G401 (cell line): ENCODE results near the gene MROH2A. TPM values are rescaled to one million over a fixed set of nuclear protein-coding genes. Genes with fewer than 3 reads are reported as not detected.
"Not testable (repeated sequence)": the region's sequence is repeated elsewhere in the genome, so short reads cannot be mapped to it uniquely, and the experiment has no call there.

Source experiments
- DNase-seq: peaks from one replicate; pipeline ENCODE4 v3.0.0-alpha.2; 2015; ENCODE audit warnings: low spot score
- in situ Hi-C: cut with HindIII; loops from 2 replicates; pipeline ENCODE4 v1.10.0; 2016; ENCODE audit warnings: low sequenced_read_pairs, mixed read lengths
- total RNA-seq: library from RNA; depleted of rRNA; stranded (reverse); fragments of >200 nt; shearing (Covaris generic); gene quantifications from 2 replicates; pipeline ENCODE4 v1.2.3, GENCODE V29; 2014; rRNA removed

MROH2A gene
- total RNA-seq, 1 experiment from 2014 or later = not detected

DNA sequence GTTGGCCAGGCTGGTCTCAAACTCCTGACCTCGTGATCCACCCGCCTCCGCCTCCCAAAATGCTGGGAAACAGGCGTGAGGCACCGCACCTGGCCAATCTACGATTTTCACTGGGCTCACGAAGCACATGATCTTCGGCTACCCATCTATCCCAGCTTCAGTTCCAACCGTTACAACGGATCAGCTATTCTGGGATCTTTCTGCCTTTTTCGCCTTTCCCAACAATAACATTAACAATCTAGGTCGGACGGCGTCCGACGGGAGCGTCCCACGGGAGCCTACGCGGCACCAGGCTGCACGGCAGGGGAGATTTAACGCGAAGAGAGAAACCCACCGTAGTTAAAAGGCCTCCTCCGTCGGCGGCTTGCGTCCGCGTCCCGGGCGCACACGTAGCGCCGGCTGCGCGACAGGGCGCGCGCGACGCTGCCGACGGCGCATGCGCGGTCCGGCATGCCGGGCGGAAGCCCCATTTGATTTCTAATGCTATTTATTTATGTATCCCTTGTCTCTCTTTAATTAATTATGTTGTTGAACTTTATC, 89.9 kb downstream of the MROH2A start, which contains the start of gene MSL3B:
TSS of gene MSL3B (minus strand) at position 394 of the 540 bp plus-strand sequence.
- in situ Hi-C loops = no loop called here

GRCh38 chr2:233871432-233871831, 93.3 kb downstream of the MROH2A start:
- in situ Hi-C loops = no loop called here
- no peak for DNase-seq

More for the DNA sequence above, 89.9 kb downstream of the MROH2A start, which contains the start of gene MSL3B:
- no peak for DNase-seq

DNA sequence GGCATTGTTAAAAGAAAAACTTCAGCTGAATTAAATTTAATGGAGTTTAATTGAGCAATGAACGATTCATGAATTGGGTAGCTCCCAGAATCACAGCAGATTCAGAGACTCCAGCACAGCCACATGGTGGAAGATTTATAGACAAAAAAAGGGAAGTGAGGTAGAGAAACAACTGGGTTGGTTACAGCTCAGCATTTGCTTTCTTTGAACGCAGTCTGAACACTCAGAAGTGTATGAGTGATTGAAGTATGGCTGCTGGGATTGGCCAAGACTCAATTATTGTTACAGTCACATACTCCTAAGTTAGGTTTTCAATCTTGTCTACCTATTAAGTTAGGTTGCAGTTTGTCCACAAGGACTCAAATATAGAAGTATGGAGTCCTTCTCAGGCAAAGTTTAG, 94.0 kb downstream of the MROH2A start:
- DNase-seq, in situ Hi-C loops: not testable (repeated sequence)

DNA sequence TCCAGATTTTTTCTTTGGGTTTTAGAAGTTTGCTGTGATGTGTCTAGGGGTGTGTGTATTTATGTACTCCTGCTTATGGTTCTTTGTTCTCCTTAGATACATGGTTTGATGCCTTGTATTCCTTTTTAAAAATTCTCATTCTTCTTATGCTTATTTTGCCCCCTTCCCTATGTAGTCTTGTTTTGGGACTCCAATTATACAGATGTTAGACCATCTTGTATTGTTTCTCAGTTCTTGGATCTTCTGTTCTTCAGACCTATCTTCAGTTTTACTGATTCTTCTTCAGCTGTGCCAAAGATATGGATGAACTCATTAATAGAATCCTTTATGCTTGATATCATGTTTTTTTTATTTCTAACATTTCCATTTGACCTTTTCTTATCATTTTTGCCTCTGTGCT, 104.2 kb downstream of the MROH2A start:
- in situ Hi-C loops = no loop called here

More for the DNA sequence above, 104.2 kb downstream of the MROH2A start:
- no peak for DNase-seq

Other genes starting within 250 kb of the MROH2A start
- 21.7 and 23.8 TPM in 2 replicates for gene USP40, start 211.5 kb upstream of the MROH2A start, total RNA-seq
- not detected in 2 replicates for gene UGT1A8, start 160.7 kb upstream of the MROH2A start, total RNA-seq
- gene UGT1A10, start 141.9 kb upstream of the MROH2A start, total RNA-seq = not detected in 2 replicates
- gene UGT1A9, start 106.4 kb upstream of the MROH2A start, total RNA-seq = not detected in 2 replicates
- gene UGT1A7, start 96.4 kb upstream of the MROH2A start, total RNA-seq = not detected in 2 replicates
- gene UGT1A6, start 85.4 kb upstream of the MROH2A start, total RNA-seq = not detected in 2 replicates
- gene UGT1A5, start 65.4 kb upstream of the MROH2A start, total RNA-seq = not detected in 2 replicates
- not detected in 2 replicates for gene UGT1A4, start 59.6 kb upstream of the MROH2A start, total RNA-seq
- not detected in 2 replicates for gene UGT1A3, start 49.3 kb upstream of the MROH2A start, total RNA-seq
- not detected in 2 replicates for gene UGT1A1, start 18.1 kb upstream of the MROH2A start, total RNA-seq
- 25.0 and 38.5 TPM in 2 replicates for gene HJURP, start 76.2 kb downstream of the MROH2A start, total RNA-seq
- not detected in 2 replicates for gene TRPM8, start 139.0 kb downstream of the MROH2A start, total RNA-seq